HG03378 (cell line): ENCODE data around the gene DGAT2.

Experiments
- ATAC-seq: cut with Tn5 transposase; IDR thresholded peaks from one replicate; pipeline ENCODE4 v1.9.1; 2021; ENCODE audit warnings: mild to moderate bottlenecking, moderate library complexity; ENCODE audit not compliant: unreplicated experiment

DGAT2 gene

DNA sequence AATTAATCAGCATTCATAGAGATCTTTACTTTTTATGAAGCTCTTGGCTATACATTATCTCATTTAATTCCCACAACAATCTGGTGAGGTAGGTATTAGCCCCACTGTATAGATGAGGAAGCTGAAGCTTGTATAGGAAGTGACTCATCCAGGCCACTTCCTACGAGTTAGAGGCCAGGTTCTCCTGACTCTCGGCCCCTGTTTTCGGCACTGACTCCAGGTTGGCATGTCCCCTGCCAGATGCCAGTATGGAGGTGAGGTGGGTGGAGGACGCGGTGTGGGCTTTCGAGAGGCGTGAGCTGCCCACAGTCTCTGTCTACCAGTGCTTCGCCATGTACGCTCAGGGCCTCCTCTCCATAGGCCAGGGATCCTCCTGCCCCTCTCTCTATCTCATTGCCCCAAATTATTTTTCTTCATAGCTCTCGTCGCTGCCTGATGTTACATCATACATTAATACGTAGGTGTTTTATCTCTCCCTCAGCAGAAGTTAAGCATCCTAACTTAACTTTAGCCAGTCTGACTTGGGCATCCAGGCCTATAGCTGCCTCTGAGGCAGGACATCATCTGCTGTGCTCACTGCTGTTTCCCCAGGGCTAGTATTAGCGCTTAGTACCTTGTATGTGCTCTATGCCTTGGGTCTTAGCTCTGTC is 9.0 kb downstream of the DGAT2 start:
- ATAC-seq, result no peak

DNA sequence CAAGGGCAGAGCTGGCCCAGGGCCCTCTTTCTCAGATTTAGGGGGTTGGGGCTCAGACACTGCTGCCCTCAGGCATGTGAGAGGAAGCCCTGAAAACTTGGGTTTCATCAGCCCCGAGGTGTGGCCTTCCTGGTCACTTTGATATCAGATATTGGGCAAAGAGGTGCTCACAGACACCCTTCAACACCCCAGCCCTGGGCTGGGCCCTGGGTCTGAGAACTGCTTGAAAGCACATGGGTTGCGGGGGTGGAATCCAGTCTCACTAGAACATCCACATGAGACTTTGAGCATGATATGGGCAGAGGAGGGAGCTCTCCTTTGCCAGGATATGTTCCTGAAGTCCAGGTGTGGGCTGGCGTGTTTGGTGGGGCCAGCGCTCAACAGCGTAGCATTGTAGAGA is 10.4 kb downstream of the DGAT2 start:
- no peak for ATAC-seq

DNA sequence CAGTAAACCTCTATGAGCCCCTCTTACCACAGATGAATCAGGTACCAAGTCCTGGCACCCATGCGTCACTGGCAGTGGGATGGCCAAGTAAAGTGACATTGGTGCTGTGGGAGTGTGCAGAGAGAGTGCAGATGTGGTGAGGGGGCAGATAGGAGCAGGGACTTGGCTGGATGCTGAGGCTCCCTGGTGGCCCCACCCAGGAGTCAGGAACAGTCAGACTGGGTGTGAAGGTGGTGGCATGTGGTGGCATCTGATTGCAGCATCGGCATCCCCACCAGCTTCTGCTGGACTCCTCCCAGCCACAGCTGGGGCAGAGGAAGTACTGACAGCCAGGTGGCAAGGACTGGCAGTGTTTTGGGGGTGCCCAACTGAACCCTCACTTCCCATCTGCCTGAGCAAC is 11.4 kb downstream of the DGAT2 start:
- no peak for ATAC-seq

DNA sequence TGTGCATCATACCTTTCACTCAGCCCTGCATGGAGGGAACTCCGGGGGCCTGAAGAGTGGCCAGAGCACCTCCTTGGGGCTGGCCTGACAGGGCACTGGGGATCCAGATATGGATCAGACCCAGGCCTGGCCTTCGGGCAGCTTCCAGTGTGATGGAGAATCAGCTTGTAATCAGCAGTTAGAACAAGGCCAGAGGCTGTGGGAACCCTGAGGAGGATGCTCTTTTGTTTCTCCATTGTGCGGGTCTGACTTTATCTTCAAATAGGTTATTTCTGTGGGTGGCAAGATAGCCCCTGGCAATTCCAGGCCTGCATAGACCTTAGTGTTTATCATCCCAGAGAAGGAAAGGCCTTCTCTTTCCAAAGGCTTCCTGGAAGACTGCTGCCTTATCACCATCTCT is 12.3 kb downstream of the DGAT2 start:
- ATAC-seq, result no peak

DNA sequence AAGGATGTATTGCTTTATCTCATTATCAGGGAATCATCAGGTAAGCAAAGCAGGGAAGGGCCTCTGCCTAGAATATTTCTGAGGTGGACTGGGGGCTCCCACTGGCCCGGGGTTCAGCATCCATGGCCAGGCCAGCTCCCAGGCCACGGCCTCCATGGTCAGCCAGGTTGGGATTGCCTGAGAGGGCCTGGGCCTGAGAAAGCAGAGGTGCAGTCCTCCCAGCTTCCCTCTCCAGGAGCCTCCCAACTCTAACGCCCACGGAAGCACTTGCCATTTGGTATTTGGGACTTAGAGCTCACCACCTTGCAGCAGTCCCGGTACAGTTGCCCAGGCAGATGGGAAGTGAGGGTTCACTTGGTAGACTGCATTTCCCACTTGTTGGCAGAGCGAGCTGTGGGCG is 12.7 kb downstream of the DGAT2 start:
- no peak for ATAC-seq

DNA sequence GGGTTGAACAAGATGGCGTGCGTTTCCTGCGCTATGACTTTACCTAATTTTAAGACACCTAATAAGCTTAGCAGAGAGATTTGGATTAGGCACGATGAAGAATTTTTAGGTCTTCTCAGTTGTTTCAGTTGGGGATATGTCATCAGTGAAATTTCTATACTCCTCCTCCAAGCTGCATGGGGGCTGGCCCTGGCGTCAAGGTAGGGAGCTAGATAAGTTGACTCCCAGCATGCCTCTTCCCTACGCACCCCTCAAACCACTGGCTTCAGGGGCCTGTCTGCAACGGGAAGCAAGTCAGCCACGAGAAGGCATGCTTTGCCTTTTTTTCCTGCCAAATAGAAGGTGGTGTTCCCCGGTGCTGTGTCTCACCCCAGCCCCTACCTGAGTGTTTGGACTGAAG is 13.3 kb downstream of the DGAT2 start:
- no peak for ATAC-seq

DNA sequence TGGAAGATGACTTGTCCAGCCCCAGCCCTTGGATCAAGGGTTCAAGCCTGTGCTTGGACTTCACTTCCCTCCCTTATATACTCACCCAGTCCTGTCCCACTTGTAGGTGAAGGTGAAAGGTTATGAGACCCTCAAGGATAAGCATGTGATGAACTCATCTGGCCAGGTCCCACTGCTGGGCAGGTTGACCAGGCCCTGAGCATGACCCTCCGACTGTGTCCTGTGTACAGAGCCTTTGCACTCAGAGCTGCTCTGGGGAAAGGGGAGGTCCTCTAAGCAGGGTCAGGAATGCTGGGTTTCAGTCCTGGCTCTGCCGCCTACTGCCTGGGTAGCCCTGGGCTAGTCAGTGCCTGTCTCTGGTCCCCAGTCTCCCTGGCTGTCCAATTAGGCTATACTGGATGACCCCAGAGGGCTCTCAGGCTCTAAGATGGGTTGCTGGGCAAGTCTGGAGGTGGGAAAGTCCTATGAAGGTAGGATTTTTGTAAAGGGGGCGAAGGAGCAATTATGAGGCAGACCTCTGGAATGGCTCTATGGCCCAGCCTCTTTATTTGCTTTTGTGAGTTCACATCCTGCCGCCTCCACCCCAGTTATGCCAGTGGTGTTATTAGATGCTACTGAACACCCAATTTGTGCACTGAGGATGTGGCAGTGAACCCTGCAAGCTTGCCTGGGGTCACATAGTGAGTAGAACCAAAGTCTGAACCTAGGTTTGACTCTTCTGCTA is 14.1 kb downstream of the DGAT2 start:
- no peak for ATAC-seq

DNA sequence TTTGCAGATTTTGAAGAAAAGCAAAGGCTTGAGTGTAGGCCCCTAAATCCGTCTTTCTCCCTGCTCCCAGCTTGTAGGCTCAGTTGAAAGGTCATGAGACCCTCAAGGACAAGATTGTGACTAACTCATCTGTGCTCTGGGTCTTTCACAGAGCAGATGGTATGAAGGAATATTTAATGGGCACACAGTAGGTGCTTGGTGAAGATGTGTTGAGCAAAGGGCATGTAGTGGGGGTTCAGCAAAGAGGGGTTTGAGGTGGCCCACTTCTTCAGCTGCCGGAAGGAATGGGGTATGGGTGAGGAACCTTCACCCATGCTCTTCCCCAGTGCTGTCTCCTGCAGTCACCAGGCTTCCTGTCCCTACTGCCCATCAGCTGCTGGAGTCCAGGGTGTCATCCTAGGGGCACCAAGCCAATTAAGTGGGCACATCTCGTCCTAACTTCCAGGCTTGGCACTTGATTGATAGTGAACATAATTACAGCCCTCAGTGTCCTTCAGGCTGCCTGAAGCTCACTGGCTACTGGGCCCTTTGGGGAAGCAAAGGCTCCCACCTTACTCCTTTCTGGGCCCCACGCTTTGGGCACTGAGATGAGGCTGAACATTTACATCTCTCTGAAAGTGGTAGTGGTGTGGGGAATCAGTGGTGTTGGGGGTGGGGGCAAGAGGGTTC is 15.0 kb downstream of the DGAT2 start:
- no peak for ATAC-seq

DNA sequence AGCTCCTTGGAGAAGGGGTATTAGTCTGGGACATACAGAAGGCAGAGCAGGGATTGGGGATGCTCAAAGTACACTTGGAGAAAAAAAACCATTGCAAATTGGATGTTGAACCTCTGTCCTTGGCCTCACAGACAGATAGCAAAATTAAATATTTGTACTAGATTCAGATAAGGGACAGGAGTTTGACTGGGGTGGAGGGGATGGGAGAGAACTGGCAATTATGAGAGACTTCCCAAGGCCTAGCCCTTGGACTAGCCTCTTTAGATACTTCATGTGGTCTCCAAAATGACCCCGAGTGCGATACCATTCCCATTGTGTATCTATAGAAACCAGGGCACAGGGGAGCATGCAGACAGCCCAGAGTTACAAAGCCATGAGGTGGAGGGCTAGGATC is 15.5 kb downstream of the DGAT2 start:
- no peak for ATAC-seq

DNA sequence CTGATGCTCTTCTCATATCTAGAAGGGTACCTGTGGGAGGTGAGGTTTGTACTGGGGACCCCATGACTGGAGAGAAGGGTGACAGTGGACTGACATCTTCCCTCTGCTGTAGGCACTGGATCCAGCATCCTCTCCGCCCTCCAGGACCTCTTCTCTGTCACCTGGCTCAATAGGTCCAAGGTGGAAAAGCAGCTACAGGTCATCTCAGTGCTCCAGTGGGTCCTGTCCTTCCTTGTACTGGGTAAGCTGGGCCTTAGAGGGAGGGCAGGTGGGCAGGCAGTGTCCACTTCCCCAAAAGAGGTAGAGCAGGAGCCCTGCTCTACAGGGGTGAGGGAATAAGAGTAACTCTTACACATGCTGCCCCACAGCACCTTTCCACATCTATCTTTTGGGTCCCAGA is 15.9 kb downstream of the DGAT2 start:
- no peak for ATAC-seq

DNA sequence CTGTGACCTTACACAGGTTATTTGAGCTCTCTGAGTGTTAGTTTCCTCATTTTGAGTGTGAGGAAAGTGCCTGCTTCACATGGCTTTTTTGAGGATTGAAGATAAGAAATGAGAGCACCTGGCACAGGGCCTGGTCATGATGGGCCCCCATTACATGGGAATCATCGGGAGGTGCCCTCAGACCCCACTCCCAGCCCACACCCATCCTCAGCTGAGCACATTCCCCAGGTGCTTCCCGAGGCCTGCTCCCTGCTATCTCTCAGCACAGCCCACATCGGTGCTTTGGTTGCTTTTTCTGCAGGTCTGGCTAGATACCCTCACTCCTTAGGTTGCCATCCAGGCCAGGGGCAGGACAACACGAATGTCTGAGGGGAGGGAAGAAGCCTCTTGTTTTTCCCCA is 16.6 kb downstream of the DGAT2 start:
- ATAC-seq, result no peak

DNA sequence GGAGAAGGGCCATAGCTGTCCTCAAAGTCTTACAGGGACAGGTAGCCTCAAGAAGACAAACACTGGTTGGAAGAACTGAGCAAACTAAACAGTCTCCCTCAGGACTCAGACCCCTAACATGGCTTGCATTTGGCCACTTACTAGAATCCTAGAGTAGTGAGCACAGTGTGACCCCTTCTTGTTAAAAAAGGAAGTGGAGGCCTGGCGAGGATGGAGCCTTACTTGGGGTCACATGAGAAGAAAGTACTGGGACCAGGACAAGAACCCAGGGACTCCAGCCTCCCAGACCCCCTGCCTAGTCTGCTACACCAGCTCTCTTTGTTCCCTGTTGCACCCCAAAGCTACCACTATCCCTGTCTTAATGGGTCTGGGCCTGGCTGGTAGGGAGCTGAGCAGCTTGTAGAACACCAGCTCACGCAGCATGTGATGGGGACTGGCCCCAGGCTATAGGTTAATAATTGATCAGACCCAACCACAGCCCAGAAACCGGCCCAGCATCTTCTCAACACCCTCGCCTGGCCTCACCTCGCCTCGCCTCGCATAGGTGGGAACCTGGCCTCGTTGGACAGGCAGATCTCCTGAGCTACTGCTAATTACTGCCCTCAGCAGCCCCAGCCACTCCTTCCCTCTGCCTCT is 17.6 kb downstream of the DGAT2 start:
- ATAC-seq, result no peak

DNA sequence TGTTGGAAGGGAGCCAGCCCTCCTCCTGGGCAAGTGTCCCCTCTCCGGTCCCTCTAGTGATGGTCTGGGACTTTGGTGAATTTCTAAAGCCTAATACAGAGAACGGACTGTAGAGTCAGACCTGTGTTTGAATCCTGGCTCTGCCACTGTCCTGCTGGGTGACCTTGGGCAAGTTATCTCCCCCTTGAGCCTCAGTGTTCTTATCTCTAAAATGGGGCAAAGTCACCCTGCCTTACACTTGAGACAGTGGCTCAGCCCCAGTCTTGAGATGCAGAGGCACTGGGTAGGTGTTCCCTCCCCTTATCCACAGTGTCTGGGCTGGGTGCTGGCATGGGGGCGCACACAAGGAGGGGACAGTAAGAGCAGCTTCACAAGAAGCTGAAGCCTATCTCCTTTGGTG is 20.9 kb downstream of the DGAT2 start:
- ATAC-seq, result no peak

DNA sequence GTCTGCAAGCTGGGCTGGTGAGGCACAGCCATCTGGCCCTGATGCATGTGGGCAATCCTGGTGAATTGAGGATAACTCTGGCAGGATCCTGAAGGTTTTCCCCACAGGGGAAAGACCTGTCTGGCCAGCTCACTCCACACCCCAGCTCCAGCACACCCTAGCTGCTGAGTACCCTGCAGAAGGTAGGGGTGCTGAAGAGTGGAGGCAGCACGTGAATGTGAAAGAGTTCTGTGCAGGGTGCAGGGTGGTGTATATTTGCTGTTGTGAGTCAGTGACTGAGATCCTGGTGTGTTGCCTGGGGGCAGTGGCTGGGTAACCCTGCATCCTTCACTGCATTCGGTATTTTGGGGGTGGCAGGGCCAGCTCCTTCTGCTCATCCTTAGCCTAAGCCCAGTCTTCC is 22.4 kb downstream of the DGAT2 start:
- no peak for ATAC-seq

DNA sequence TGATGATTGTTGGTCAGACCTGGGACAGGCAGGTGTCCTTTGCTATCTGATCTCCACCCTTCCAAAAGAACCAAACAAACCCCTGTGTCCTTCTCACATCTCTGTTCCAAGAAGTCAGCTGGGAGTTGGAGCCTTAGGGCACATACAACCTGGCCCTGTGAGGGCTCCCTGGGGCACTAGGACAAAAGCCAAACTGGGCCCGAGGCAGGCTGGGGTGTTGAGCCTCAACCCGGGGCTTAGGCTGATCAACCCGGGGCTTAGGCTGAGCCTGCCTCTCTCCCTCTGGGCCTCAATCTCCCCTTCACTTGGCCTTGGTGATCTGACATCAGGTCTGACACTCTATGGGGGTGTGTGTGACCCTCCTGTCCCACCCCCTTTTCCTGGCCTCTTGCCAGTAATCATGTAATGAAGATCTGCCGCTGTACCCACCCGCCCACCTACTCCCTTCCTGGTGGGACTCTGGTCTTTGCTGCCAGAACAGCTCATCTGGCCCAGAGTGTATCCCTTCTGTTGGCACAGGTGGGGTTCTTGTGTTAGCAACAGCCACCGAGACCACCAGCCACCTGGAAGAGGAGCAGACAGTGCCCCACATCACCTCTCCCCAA is 23.7 kb downstream of the DGAT2 start:
- ATAC-seq, result no peak

DNA sequence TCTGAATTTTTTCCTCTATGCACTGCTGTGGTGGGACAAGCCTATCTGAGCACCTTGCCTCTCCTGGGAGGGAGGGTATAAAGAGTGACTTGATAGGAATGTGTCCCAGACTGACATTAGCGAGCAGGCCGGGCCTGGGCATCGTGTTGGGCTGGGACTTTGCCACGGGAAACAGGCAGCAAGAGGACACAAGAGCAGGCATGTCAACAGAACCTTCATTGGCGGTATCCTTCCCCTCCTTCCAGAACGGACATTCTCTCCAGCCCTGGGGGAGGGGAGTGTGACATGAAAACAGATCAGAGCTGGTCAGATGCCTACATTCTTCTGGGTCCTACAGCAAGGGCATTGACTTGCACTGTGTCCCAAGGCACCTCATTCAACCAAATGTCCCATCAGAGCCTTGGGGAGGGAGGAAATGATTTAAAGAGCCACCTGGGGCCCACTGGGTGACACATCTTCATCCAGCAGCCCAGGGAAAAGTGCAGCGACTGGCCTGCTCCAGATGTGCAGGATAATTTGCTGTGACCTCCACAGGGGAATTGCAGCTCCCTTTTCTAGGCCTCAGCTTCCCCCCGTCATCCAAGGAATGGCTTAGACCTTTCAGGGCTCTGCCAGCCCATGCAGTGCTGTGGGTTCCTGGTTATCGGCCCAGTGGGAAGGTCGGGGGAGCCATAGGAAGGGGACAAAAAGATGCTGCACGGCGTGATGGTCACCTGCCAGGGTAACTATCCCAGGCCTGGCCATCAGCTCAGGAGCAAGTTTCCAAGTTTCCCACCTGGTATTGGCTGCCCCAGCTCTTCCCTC is 24.6 kb downstream of the DGAT2 start:
- ATAC-seq, result no peak

DNA sequence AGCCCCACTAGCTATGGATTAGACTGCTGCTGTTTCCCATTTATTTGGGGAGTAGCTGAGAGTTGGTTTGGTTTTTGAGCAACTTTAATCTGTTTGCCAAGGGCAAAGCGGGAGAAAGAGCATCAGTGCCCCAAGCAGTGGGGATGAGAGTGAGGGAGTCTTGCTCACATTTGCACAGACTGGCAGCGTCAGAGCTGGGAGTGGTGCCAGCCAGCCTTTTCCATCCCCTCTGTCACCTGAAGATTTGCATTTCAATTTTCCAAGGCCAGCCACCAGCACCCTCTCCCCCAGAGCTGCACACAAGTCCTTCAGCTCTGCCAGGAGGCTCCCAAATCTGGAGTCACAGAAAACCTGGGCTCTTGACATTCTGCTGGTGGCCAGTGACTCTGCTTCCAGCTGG is 25.4 kb downstream of the DGAT2 start:
- ATAC-seq, result no peak

DNA sequence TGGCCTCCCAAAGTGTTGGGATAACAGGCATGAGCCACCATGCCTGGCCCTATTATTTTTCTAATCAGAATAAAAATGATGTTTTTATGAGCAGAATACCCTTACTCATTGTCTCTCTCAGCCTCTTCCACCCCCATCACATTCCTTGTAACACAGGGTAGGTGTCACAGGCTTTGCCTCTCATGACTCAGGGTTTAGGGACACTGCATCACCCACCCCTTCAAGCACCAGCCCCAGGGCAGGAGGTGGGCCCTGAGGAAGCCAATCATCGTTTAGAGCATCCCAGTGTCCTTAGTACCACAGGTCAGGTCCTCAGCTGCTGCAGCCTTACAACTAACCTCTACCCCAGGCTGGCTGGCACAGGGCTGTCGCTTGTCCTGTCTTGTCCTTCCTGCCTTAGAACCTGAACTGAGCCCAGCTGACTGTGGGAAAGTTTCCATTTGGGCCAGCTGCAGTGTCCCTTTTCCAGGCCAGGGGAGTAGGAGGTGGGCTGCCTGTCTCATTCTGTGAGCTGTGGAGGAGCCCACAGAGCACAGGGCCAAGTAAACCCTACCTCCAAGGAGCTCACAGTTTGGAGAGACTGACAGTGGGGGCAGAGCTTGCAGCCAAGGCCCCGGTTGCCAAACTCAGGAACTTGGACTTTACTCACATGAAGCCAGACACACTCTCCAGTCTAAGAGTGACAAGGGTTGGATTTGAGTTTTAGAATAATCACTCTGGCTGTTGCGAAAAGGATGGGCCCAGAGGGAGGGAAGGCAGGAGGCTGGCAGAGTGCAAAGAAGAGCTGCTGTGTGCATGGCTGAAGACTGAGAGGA is 26.9 kb downstream of the DGAT2 start:
- no peak for ATAC-seq

DNA sequence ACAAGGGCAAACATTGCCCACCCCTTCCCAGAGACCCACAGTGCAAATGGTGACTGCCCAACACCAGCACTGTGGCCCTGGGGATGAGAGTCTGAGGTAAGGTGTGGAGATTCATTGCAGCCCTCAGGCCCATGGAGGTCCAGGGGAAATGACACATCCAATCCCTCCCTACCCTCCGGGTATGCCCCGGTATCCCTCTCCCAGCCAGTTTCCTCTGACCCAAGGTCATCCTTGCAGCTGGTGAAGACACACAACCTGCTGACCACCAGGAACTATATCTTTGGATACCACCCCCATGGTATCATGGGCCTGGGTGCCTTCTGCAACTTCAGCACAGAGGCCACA is 27.5 kb downstream of the DGAT2 start:
- ATAC-seq, result no peak

DNA sequence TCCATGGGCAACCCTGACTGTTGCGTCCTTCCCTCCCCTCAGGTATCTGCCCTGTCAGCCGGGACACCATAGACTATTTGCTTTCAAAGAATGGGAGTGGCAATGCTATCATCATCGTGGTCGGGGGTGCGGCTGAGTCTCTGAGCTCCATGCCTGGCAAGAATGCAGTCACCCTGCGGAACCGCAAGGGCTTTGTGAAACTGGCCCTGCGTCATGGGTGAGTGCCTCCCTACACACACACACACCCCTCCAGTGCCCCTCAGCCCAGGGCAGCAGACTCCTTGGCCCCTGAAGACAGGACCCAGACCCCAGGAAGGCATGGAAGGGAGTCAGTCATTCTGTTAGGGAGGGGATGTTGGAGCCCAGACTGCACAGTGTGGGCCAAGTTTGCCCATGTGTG is 28.5 kb downstream of the DGAT2 start:
- ATAC-seq, result no peak
